GM21528 (cell line): ENCODE data around the gene RIOX2.
"Not testable (repeated sequence)": the region's sequence is repeated elsewhere in the genome, so short reads cannot be mapped to it uniquely, and the experiment has no call there.

Experiments
- ATAC-seq: cut with Tn5 transposase; IDR thresholded peaks from one replicate; pipeline ENCODE4 v1.9.1; 2021; ENCODE audit warnings: mild to moderate bottlenecking, moderate library complexity; ENCODE audit not compliant: unreplicated experiment, low FRiP score

RIOX2 gene

GRCh38 chr3:97917813-97918536 is 54.3 kb downstream of the RIOX2 start:
- no peak for ATAC-seq

- no peak for ATAC-seq
Observed at GRCh38 chr3:97916576-97916975, 55.7 kb downstream of the RIOX2 start.

GRCh38 chr3:97914388-97914787 is 57.8 kb downstream of the RIOX2 start:
- ATAC-seq = no peak

GRCh38 chr3:97911459-97911858 is 60.8 kb downstream of the RIOX2 start:
- ATAC-seq = no peak

- no peak for ATAC-seq
Observed at GRCh38 chr3:97910931-97911351, 61.3 kb downstream of the RIOX2 start.

GRCh38 chr3:97910236-97910831 is 61.9 kb downstream of the RIOX2 start:
- ATAC-seq = not testable (repeated sequence)

- not testable (repeated sequence) for ATAC-seq
Observed at GRCh38 chr3:97909830-97910229, 62.4 kb downstream of the RIOX2 start.

- no peak for ATAC-seq
Observed at GRCh38 chr3:97901313-97902248, 70.7 kb downstream of the RIOX2 start.

- ATAC-seq = no peak
Observed at GRCh38 chr3:97899331-97899730, 72.9 kb downstream of the RIOX2 start.

GRCh38 chr3:97896547-97896946 is 75.7 kb downstream of the RIOX2 start:
- ATAC-seq = no peak

- ATAC-seq = no peak
Observed at GRCh38 chr3:97896129-97896528, 76.1 kb downstream of the RIOX2 start.

GRCh38 chr3:97895216-97895615 is 77.0 kb downstream of the RIOX2 start:
- peak; percentile 75 for ATAC-seq

- no peak for ATAC-seq
Observed at GRCh38 chr3:97892852-97893251, 79.4 kb downstream of the RIOX2 start.
